ENCODE results near the gene TOGARAM1.

DNA sequence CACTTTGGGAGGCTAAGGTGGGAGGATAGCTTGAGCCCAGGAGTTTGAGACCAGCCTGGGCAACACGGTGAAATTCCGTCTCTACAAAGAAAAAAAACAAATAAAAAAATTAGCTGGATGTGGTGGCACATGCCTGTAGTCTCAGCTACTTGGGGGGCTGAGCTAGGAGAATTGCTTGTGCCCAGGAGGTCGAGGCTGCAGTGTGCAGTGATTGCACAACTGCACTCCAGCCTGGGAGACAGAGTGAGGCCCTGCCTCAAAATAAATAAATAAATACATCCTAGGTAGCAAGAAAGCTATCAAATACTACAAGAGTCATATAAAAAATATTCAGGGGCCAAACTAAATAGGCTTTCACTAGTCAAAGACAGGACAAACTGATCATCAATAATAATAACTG is 6.5 kb upstream of the TOGARAM1 start:
- no peak for TF ChIP-seq POLR2AphosphoS5 (IDR thresholded peaks at IDR 0.05; ENCODE audit: borderline replicate concordance, low read depth, low read length)
- no peak for TF ChIP-seq EZH2 (IDR thresholded peaks at IDR 0.05)
- no peak for TF ChIP-seq FOXP2 (optimal IDR thresholded peaks at IDR 0.05; ENCODE audit: control extremely low read depth, extremely low read length, insufficient read depth)

Measured in SK-N-MC (cell line).